ENCODE results near the gene SPOP. TPM values are rescaled to one million over a fixed set of nuclear protein-coding genes. Genes with fewer than 3 reads are reported as not detected.
A peak's percentile ranks its signal among the peaks of the same experiment; 100 is the strongest.
"Not testable (repeated sequence)": the region's sequence is repeated elsewhere in the genome, so short reads cannot be mapped to it uniquely, and the experiment has no call there.

Gene SPOP
- total RNA-seq, 1 donor from 2014 or later, result 77.8 TPM

DNA sequence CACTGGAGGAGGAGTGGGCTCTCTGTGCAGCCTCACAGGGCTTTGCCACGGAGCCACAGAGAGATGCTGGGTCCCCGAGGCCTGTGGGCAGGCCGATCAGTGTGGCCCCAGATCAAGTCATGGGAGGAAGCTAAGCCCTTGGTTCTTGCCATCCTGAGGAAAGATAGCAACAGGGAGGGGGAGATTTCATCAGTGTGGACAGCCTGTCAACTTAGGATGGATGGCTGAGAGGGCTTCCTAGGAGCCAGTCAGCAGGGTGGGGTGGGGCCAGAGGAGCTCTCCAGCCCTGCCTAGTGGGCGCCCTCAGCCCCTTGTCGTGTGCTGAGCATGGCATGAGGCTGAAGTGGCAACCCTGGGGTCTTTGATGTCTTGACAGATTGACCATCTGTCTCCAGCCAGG is 98.4 kb downstream of the SPOP start:
- intact Hi-C loops (cut with micrococcal nuclease), result no loop called here
- DNase-seq, result no peak
- no peak for ATAC-seq

DNA sequence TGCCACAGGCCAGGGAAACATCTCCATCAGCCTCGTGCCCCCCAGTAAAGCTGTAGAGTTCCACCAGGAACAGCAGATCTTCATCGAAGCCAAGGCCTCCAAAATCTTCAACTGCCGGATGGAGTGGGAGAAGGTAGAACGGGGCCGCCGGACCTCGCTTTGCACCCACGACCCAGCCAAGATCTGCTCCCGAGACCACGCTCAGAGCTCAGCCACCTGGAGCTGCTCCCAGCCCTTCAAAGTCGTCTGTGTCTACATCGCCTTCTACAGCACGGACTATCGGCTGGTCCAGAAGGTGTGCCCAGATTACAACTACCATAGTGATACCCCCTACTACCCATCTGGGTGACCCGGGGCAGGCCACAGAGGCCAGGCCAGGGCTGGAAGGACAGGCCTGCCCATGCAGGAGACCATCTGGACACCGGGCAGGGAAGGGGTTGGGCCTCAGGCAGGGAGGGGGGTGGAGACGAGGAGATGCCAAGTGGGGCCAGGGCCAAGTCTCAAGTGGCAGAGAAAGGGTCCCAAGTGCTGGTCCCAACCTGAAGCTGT is 98.9 kb downstream of the SPOP start:
- ATAC-seq, result no peak
- intact Hi-C loops (cut with micrococcal nuclease), result no loop called here
- DNase-seq, result no peak

DNA sequence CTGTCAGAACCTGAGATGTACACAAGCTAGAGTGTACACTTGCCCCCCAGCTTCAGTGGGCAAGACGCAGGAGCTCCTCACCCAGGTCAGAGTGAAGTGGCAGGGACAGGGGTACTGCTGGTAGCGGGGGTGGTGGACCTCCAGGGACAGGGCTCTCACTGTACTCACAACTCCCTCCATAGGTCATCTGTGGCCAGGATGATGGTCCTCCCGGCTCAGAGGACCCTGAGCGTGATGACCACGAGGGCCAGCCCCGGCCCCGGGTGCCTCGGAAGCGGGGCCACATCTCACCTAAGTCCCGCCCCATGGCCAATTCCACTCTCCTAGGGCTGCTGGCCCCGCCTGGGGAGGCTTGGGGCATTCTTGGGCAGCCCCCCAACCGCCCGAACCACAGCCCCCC is 99.5 kb downstream of the SPOP start:
- no peak for ATAC-seq
- intact Hi-C loops (cut with micrococcal nuclease), result no loop called here
- no peak for DNase-seq

DNA sequence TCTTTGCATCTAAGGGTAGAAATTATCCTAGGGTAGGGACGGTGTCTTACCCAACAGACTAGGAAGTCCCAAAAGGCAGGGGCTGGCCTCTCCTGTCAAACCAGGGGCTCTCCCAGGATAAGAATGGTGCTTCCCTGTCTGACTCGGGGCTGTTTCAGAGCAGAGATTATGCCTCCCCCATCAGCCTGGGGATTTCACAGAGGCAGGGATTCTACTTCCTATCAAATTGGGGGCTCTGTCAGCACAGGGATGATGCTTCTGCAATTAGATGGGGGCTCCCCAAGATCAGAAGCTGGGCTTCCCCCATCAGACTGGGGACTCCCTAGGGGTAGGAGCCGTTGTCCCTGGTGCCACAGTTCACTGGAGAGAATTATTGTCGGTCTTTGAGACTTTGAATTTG is 99.9 kb downstream of the SPOP start:
- DNase-seq (no peak), ATAC-seq (no peak)
- intact Hi-C loops (cut with micrococcal nuclease), result no loop called here

DNA sequence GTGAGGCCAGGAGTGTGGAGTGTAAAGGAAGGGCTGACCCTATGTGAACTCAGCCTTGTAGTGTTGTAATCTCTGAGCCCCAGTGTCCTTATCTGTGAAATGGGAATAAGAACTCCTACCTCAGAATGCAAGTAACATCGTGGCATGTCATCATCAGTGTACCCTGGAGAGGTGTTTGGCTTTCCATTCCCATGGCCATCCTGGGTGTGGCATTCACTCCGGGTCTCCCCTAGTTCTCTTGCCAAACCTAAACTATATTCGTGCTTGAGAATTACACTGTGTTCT is 100.3 kb downstream of the SPOP start:
- ATAC-seq (no peak), DNase-seq (no peak)
- intact Hi-C loops (cut with micrococcal nuclease), result no loop called here

DNA sequence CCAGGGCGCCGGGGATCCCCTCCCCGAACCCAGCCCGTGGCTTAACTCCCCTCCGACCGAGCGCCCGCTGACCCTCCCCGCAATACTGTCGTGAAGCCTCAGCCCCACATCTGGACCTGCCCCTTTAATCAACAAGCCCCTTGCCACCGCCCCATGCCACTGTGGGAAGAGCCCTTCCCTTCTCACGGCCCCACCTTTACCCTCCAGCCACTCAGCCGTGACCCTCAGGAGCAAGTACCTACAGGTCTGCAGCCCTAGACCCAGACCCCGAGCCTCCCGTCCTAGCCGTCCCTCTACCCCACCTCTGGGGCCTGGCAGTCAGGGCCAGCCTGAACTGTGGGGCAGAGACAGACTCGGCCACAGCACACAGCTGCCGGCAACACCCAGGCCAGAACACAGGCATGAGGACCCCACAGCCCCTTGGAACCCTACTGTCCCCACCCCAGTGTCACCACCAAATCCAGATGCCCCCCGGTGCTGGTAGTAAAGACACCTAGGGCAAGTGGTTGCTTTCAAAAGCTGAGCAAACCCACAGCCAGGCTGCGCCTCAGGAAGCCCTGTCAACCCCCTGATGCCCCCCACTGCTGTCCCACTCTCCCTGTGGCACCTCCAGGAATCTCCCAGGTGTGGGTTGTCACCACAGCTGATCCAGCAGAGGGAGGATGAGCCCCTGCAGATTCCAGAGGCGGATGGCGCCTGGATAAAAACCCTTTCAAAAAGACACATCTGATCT is 100.8 kb downstream of the SPOP start:
- intact Hi-C loops (cut with micrococcal nuclease), result no loop called here
- DNase-seq, result no peak
- peak; percentile 7 for ATAC-seq

DNA sequence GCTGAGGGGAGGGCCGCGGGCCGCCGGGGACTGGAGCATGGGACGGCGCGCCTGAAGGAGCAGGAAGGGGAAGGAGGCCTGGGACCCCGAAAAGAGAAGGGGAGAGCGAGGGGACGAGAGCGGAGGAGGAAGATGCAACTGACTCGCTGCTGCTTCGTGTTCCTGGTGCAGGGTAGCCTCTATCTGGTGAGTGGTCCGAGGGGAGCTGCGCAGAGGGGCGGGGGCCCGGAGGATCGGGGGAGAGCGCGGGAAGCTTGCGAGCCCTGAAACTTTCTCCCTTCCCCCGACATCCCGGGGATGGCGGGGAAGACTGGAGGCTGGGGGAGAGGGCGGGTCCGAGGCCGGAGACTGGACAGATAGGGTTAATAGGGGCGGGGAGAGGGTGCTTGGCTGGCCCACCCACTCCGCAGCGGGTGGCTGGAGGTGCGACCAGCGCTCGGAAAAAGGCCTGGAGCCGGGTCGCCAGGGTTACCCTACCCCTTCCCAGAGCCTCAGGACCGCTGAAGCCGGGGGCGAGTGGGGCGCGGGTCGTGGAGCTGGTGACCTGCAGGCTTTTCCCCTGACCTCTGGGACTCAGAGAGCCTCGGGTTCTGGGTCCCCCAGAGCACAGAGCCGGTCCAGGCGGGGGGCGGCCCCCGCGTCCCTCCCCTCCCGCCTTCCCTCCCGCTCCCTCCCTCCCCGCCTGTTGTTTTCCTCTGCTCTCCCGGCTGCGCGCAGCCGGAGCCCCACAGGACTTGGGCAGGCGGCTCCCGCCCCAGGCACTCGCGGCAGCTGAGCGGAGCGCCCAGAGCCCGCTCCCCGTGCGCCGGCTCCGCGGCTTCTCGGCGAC is 101.6 kb downstream of the SPOP start:
- intact Hi-C loops (cut with micrococcal nuclease), result no loop called here
- peak; percentile 75 for ATAC-seq
- peak; percentile 75 for DNase-seq

DNA sequence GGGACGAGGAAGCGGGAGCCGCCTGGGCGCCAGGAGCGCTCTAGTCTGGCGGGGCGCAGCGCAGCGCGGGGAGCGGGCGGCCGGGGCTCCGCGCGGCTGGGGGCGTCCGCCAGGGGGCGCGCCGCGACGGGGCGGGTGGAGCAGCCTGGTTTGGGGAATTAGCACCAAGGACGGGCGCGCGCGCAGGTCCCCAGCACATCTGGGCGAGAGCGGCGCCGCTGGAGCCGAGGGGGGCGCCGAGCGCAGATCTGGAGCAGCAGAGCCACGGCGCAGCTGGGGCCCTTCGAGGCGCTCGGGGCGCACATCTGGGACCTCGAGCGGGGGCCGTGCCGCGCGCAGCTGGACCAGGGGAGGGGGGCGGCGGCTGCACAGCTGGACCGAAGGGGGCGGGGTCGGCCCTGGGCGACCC is 102.2 kb downstream of the SPOP start, which contains the start of gene NXPH3:
Gene NXPH3 (plus strand): TSS at position 193 of the 409 bp plus-strand sequence. CDS start 349 bp downstream, outside the sequence.
- intact Hi-C loops (cut with micrococcal nuclease), result no loop called here
- ATAC-seq (peak; percentile 74), DNase-seq (peak; percentile 87)

DNA sequence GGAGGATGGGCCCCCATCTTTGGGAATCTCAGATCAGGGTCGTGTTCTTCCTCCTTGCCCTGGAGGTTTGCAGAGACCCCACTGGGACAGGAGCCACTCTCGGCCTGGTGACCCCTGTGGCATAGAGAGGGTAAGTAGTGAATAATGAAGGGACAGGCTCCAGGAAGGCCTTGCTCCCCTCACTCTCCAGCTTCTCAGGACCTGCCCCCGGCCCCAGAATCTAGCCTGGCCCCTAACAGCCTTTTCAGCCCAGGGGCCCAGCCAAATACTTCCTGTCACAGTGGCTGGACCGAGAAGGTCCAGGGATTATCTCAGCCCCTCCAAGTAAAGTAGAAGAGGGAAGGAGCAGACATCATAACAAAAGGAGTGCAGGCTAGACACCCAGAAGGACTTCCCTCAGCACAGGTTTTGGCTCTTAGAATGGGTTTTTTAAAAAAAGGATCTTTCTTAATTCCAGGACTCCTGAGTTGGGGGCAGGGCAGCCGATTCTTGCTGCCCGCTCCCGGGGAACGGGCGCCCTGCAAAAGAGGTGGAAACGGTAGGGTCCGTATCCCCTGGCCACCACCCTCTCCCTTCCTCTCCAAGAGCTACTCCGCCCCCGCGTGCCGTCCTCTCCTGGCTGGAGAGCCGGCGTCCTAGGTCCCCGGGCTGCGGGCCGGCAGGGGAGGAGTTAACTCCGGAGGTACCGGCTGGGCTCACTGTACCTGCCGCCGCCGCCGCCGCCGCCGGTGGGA is 102.8 kb downstream of the SPOP start:
- intact Hi-C loops (cut with micrococcal nuclease), result no loop called here
- DNase-seq, result no peak
- ATAC-seq, result no peak

DNA sequence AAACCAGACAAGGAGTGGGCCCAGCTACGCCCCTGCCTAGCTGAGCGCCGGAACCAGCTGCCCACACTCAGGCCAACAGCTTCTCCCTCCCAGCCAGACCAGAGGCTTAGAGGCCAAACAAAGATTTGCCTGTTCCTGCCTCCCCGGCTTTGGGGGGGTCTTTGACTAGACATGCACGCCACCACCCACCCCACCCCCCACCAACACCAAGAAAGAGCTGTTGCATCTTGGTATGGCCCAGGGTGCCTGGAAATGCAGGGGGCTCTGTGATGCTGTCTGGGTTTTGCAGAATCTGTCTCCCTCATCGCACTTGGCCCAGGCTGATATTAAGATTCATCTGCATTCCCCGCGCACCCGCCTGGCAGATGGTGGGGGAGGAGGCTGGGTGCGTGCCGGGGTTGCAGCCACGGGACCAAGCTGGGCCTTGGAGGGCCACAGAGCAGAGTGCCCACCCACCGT is 103.5 kb downstream of the SPOP start:
- DNase-seq, result no peak
- intact Hi-C loops (cut with micrococcal nuclease), result no loop called here
- ATAC-seq, result no peak

DNA sequence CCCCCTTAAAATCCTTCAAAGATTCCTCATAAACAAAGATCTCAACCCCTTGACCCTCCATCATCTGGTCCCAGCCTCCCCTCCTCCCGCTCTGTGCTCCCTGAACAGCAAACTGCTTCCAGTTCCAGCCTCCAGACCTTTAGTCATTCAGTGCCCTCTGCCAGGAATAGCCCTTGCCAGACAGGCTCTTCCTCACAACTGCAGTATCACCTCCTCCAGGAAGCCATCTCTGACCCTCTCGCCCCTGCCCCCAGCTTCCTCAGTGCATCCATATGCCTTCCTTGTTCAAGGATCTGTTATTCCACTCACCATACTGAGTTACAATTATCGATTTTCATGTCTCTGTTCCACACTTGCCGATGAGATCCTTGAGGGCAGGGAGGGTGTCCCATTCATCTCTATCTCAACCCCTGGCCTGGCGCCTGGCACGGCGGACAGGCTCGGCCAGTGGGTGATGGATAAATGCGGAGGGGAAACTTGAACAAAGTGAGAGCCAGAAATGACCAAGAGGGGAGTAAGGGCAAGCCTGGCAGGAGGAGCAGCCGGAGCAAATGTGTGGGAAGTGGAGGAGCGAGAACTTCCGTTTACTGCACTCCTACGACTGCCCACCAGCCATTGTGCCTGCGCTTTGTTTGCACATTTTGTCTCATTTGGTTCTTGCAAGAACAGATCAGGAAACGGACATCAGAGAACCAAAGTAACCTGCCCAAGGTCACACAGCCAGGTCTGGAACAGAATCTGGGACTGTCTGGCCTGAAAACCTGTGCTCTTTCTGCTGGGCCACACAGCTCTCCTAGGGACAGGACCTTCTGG is 104.2 kb downstream of the SPOP start:
- DNase-seq (no peak), ATAC-seq (no peak)
- intact Hi-C loops (cut with micrococcal nuclease), result no loop called here

DNA sequence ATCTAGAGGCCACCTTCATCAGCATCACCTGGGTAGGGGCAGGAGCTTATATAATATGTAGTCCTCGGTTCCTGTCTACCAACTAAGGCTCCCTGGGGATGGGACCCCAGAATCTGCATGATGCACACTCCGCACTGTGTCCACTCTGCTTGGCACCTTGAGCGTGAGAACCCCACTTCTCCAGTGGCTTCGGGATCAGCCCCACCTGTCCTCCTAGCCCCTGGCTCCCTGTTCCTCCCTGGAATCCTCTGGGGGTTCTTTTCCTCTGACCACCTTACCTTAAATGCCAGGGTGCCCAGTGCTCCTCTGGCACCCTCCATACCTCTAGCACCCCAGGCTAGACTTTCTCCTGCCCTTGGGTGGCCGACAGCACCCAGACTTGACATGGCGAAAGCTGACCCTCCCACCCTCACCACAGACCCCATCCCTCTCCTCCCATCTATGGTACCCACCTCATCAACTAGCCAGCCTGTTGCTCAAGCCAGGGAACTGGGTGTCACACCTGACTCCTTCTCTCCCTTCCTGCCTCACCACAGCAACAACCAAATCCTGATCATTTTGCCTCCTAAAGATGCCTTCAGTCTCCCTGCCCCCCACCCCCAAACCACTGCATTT is 105.0 kb downstream of the SPOP start:
- intact Hi-C loops (cut with micrococcal nuclease), result no loop called here
- DNase-seq (no peak), ATAC-seq (no peak)

DNA sequence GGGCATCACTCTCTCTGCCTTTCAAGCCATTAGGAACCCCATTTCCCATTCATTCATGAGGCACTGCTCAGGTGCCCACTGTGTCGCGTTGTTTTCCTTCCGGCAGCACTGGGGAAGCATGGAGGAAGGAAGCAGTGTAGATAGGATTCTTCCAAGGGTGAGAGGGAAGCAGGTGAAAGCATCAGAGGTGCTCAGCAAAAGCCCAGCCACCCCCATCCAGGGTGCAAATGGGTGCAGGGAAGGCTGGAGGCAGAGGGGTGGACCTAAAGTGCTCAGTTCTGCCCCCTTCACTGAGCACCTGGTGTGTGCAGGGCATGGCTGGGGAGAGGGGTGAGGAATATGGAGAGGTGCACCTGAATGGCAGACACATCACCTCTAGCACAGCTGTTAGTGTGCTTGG is 105.7 kb downstream of the SPOP start:
- intact Hi-C loops (cut with micrococcal nuclease), result no loop called here
- DNase-seq, result no peak
- no peak for ATAC-seq

DNA sequence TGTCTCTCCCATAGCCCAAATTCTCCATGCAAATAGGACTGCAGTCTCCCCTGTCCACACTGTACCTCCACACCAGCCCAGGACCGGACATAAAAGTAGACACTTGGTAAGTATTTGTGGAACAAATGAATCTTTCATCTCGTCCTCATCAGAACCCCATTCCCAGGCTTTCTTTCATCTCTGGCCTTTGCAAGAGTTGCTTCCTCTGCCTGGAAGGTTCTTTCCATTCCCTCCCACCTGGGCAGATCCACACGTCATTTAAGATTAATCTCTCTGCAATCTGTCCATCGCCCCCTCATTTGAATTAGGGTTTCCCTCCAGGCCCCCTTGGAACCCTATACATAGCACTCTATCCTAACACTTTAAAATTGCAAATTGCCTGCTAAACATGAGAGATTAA is 106.1 kb downstream of the SPOP start:
- ATAC-seq (no peak), DNase-seq (no peak)
- intact Hi-C loops (cut with micrococcal nuclease), result no loop called here

DNA sequence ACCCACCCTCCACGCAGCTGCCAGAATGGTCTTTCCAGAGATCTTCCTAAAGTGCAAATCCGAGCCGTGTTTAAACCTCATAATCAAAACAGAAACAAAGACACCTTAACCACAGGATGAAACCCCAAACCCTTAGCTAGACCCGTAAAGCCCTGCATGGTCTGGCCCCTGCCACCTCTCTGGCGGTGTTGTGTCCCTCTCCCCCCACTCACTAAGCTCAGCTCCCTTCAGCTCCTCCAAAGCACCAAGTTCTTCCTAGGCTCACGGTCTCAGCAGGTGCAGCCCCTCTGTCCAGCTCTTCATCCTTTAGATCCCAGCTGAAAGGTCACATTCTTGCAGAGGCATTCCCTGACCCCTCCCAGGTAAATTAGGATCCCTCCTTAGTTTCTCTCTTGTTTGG is 106.6 kb downstream of the SPOP start:
- ATAC-seq (no peak), DNase-seq (no peak)
- intact Hi-C loops (cut with micrococcal nuclease), result no loop called here

DNA sequence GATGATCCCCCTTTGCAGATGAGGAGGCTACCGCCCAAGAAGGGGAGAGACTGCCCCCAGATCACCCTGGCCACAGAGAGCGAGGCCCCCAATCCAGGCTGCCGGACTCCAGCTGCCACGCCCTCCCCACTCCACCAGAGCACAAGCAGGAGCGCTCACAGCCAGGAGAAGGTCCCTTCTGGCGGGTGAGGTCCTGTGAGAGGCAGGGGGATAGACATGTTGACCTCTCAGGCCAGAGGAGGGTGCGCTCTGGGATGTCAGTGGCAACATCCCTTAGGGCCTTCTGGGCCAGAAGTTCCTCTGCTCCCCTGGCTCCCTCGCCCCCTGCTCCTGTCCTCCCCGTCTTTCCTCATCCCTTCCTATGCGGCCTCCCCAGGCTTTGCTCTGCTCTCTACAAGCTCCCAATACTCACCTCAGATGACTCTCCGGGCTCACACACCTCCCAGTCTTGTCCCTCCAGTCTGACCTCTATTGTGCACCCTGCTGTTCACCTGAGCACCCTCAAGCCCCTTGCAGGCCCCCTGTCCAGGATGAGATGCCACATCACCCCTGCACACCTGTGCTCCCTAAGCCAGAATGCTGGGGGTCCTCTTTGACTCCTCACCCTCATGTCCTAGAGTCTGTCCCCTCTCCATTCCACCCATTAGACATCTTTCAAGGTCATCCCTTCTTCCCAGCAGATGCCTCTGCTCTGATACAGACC is 107.2 kb downstream of the SPOP start:
- ATAC-seq (no peak), DNase-seq (no peak)
- intact Hi-C loops (cut with micrococcal nuclease), result no loop called here

DNA sequence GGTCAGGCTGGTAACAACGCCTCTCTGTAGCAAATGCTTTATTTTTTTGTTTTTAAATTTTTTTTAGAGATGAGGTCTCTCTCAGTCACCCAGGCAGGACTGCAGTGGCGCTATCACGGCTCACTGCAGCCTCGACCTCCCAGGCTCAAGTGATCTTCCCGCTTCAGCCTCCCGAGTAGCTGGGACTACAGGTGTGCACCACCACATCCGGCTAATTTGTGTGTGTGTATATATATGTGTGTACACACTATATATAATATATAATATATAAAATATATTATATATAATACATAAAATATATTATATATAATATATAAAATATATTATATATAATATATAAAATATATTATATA is 109.2 kb downstream of the SPOP start:
- intact Hi-C loops (cut with micrococcal nuclease), result loop anchor here (1.0 kb wide), 1 partner anchor 127 kb away; no protein-coding TSS in a partner anchor
- DNase-seq, result peak; percentile 18

More for the DNA sequence above, 109.2 kb downstream of the SPOP start:
- not testable (repeated sequence) for ATAC-seq
